Superior temporal gyrus (tissue), 1 donor: ENCODE data around the gene AP4E1.
A peak's percentile ranks its signal among the peaks of the same experiment; 100 is the strongest.
"Not testable (repeated sequence)": the region's sequence is repeated elsewhere in the genome, so short reads cannot be mapped to it uniquely, and the experiment has no call there.

Experiments
- DNase-seq: peaks from one replicate; pipeline ENCODE4 v3.0.0-alpha.2; 2016; ENCODE audit errors: extremely low spot score

The AP4E1 gene

DNA sequence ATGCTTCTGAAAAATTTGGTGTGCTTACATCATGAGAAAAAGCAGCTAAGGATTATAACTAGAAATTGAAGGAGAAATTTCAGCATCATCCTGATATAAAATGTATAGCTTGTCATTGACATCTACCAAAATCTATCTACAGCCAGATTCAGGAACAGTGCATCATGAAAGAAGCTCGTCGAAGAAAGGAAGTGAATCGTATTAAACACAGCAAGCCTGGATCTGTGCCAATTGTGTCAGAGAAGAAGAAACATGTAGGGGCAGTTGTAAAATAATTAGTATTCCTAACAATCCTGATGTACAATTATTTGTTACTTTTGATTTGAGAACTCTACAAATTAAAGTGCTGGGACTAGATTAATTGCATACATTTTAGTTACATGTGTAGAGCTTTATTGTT, 37.2 kb downstream of the AP4E1 start:
- no peak for DNase-seq

DNA sequence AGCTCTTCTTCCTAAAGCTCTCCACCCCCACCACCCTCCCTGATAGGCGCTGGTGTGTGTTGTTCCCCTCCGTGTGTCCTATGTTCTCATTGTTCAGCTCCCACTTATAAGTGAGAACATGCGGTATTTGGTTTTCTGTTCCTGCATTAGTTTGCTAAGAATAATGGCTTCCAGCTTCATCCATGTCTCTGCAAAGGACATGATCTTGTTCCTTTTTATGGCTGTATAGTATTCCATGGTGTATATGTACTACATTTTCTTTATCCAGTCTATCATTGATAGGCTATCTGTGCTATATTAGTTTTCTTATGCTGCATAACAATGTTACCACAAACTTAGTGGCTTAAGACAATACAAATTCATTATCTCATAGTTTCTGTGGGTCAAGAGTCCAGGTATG, 42.3 kb downstream of the AP4E1 start:
- DNase-seq, result not testable (repeated sequence)

DNA sequence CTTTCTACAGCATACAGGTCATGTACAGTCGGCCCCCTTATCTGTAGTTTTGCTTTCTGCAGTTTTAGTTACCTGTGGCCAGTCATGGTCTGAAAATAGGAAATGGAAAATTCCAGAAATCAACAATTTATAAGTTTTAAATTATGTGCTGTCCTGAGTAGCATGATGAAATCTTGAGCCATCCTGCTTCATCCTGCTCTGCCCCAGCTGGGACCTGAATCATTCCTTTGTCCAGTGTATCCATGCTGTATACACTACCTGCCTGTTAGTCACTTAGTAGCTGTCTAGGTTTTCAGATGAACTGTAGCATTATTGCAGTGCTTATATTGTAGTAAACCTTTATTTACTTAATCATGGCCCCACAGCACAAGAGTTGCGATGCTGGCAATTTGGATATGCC, 44.8 kb downstream of the AP4E1 start:
- DNase-seq, result no peak

DNA sequence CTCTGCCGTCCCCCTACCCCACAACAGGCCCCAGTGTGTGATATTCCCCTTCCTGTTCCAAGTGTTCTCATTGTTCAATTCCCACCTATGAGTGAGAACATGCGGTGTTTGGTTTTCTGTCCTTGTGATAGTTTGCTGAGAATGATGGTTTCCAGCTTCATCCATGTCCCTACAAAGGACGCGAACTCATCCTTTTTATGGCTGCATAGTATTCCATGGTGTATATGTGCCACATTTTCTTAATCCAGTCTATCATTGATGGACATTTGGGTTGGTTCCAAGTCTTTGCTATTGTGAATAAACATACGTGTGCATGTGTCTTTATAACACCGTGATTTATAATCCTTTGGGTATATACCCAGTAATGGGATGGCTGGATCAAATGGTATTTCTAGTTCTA, 46.4 kb downstream of the AP4E1 start:
- DNase-seq, result not testable (repeated sequence)

DNA sequence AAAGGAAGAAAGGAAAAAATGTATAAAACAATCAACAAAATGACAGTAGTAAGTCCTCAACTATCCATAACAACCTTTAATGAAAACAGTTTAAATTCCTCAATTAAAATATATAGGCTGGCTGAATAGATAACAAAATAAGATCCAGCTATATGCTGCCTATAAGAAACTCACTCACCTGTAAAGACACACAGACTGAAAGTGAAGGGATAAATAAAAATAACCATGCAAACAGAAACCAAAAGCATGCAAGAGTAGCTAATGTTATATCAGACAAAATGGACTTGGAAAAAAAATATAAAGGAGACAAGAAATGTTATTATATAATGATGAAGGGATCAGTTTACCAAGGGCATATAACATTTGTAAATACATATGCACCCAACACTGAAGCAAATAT, 51.2 kb downstream of the AP4E1 start:
- no peak for DNase-seq

DNA sequence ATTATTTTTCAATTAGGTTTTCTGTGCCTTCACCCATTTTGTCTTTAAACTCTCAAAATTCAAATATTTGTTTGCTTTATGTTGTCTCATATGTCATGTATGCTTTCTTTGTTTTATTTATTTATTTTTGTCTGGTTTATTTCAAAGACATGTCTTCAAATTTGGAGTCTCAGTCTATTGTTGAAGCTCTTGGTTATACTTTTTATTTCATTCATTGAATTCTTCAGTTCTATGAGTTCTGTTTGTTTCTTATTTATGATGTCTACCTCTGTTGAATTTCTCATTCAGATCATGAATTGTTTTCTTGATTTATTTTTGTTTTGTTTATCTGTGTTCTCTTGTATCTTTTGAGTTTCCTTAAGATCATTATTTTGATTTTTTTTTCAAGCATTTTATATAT, 55.6 kb downstream of the AP4E1 start:
- no peak for DNase-seq

DNA sequence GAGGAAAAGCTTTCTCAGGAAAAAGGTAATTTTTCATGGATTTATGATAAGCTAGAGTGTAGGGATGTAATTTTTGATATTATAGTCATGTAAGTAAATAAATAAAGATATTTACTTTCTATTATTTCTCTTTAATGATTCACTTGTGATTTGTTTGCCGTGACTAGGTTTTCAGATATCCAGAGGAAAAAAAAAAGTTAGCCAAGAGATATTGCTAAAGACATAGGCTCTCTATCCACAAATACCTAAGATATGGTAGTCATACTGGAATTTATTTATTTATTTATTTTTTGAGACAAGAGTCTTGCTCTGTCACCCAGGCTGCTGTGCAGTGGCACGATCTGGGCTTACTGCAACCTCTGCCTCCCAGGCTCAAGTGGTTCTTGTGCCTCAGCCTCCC, 59.9 kb downstream of the AP4E1 start:
- DNase-seq, result no peak

DNA sequence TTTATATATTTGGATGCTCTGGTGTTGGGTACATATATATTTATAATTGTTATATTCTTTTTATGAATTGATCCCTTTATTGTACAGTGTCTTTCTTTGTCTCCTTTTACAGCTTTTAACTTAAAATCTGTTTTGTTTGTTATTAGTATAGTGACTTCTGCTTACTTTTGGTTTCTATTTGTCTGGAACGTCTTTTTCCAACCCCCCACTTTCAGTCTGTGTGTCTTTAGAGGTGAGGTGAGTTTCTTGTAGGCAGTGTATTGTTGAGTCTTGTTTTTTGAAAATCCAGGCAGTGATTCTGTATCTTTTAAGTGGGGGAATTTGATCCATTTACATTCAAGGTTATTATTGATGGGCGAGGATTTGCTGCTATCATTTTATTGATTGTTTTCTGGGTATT, 62.0 kb downstream of the AP4E1 start:
- no peak for DNase-seq

DNA sequence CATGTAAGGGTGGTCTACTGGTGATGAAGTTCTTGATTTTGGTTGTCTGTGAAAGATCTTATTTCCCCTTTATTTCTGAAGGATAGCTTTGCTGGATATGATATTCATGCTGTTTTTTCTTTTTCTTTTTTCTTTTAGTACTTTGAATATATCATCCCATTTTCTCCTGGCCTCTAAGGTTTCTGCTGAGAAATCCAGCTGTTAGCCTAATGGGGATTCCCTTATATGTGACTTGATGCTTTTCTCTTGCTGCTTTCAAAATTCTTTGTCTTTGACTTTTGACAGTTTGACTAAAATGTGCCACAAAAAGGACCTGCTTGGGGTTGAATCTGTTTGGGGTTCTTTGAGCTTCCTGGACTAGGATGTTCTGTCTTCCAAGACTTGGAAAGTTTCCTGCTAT, 62.6 kb downstream of the AP4E1 start:
- no peak for DNase-seq

DNA sequence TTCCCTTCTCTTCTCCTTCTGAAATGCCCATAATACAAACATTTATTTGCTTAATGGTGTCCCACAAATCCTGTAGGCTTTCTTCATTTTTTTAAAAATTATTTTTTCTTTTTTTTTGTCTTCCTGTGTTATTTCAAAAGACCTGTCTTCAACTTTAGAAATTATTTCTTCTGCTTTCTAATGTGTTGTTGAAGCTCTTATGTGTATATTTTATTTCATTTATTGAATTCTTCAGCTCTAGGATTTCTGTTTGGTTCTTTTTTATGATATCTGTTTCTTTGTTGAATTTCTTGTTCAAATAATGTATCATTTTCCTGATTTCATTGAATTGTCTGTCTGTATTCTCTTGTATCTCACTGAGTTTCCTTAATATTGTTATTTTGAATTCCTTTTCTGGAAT, 63.1 kb downstream of the AP4E1 start:
- DNase-seq, result no peak

DNA sequence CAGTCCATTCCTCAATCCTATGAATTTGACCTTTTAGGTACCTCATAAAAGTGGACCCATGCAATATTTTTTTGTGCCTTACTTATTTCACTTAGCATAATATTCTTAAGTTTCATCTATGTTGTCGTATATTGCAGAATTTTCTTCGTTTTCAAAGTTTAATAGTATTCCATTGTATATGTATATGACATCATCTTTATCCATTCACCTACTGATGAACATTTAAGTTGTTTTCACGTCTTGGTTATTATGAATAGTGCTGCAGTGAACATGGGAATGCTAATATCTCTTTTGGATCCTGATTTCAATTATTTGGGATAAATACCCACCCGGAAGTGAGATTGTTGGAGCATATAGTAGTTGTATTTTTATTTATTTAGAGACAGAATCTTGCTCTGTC, 65.1 kb downstream of the AP4E1 start:
- DNase-seq, result no peak

DNA sequence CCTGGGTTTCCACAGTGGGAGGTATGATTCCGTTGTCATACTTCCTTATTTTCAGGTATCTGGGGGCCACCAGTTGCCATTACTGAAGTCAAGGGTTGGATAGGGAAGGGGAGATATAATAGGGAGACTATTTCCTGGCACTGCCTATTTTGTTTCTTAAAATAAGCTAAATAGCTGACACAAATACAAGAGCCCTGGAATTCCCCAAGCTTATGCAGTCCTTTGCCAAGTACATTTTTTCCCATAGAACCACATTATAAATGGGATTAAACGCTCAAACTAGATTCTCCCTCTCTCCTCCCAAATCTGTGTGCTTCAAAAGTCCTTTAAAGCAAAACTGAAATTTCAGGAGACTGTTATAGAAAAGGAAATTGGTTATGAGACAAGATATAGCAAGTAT, 68.7 kb downstream of the AP4E1 start:
- no peak for DNase-seq

DNA sequence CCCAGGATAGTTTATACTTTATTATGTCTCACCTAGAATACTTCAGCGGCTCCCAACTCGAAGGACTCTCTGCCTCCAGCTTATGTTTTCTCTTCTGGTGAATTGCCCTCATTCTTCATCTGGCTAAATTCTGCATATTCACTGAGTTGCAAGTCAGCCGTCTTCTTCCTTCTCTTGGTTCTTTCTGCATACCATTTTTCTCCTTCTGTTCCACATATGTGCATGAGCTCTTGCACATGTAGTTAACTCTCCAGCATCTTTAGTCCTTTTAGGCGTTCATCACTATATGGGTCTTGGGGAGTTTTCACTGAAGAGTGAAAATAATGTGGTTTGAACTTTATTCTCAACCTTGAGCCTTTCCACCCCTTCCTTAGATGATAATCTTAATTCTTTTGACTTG, 70.1 kb downstream of the AP4E1 start:
- DNase-seq, result no peak

DNA sequence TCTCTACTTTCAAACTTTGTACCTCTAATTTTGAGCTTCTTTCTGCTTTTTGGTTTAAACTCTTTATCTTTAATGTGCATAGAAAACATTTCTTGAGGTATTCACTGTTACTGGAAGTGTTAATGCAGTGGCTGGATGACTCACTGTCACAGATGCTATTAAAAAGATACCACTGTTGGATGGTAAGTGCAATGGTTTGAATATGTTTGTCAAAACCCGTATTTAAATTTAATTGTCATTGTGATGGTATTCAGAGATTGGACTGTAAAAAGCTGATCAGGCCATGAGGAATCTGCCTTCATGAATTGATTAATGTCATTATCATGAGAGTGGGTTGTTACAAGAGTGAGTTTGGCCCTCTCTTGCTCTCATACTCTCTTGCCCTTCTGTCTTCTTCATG, 70.6 kb downstream of the AP4E1 start:
- peak; percentile 20 for DNase-seq

DNA sequence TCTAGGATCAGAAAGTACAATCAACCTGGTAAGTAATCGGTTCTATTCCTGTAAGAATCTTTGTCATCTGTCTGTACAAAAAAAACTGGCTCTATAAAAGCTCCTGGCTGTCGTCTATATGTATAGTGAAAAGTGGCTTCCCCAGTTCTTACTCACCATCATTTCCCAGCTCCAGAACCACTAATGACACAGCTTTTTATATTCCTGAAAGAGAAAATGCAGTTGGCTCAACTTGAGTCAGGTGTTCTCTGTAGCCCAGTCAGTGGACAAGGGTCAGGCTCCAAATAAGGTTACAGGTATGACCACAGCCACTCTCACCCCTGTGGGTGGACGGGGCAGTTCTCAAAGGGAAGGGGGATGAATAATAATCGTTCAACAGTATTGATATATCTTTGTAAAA, 85.1 kb downstream of the AP4E1 start:
- DNase-seq, result no peak

DNA sequence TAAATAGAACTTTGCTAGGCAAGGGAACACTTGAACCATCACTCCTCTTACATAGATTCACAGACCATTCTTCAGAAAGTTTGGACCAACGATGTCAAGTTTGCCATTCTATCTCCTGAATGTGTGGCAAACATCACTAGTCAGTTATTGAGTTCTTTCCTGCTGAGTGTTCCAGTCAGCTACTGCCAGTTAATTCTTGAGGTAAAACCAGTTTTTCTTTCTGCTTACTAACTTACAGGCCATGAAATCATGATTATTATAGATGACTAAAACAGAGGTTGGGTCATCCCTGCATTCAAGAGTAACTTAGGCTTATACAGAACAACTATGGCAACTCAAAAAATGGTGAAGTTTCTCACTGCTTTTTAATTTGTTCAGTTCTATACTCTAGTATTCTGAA, 88.2 kb downstream of the AP4E1 start:
- DNase-seq, result no peak

DNA sequence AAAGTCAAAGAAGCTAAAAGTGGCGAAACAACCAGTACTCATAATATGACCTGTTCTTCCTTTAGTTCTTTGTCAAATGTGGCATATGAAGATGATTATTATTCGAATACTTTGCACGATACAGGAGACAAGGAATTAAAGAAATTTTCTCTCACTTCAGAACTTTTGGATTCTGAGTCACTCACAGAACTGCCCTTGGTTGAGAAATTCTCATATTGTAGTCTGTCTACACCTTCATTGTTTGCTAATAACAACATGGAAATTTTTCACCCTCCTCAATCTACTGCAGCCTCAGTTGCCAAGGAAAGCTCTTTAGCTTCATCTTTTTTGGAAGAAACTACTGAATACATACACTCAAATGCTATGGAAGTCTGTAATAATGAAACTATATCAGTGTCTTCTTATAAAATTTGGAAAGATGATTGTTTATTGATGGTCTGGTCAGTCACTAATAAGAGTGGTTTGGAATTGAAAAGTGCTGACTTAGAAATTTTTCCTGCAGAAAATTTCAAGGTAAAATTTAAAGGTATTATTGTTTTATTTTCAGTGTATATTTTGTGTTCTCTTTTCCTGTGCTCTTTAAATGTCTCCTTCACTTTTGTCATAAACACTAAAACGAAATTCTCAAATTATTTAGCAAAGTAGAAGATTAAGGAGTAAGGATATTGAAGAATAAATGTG, 89.0 kb downstream of the AP4E1 start:
- DNase-seq, result no peak

DNA sequence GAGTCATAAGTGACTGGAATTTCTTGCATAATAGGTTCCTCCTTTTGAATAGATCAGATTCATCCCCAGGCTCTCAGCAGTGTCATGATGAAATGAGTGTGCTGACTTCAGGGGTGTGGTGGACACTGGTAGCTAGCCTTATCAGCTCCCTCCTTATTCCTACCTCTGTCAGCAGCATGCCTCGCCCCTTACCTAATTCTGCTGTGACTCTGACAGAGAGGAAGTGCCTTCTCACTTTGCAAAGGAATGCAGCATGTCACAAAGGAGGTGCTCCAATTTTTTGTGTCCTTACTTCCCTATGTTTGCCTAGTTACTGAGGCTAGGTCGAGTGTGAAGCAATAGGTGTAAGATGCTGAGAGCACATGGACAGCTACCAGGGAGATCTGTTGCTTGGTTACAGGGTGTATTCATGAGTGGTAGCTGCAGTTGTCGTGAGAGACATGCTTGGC, 95.6 kb downstream of the AP4E1 start:
- no peak for DNase-seq

DNA sequence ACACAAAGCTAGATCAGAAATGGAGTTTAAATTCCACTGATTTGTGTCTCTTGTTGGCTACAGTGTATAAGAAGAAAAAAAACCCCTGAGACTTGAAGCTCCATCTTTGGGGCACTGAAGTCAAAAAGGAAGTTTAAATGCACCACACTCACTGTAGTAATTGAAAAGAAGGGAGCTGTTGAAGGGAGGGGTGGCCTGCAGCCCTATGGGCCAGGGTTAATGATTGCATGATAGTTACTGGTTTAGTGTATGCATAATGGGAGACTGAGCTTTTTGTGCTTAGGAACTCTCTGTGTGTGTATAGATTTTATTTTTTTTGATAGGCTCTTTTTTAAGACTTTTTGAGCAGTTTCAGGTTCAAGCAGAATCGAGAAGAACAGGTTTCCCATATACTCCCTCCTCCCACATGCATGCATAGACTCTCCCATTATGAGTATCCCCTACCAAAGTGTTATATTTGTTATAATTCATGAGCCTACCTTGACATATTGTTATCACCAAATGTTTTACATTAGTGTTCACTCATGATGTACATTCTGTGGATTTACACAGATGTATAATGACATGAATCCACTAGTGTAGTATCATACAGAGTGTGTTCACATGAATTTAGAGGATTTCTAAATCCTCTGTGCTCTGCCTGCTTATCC, 98.0 kb downstream of the AP4E1 start:
- no peak for DNase-seq

DNA sequence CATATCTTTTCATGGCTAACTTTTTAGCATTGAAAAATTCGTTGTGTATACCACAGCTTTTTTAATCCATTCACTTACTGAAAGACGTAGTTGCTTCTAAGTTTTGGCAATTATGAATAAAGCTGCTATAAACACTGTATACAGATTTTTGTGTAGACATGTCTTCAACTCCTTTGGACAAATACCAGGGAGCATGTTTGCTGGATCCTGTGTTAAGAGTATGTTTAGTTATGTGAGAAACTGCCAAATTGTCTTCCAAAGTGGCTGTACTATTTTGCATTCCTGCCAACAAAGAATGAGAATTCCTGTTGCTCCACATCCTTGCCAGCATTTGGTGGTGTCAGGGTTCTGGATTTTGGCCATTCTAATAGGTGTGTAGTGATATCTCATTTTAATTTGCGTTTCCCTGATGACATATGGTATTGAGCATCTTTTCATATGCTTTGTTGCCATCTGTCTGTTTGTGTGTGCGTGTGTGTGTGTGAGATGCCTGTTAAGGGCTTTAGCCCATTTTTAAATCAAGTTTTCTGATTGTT, 98.7 kb downstream of the AP4E1 start:
- no peak for DNase-seq

DNA sequence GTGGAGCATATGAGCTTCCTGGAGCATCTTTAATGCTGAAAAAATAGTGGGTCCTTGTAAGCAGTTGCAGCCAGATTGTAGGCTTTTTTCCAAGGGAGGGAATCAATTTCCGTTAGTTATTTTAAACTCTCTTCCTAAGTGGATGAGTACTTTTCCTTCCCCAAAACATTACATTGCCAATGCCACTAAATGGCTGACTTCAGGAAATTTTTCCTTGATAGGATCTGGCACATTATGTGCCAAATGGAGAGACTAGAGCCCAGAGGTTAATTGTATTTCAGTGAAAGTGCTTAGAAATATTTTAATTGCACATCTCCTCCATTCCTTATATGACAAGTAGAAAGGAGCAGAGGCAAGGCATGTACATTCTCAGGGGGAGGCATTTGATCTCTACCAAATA, 102.7 kb downstream of the AP4E1 start:
- DNase-seq, result no peak

DNA sequence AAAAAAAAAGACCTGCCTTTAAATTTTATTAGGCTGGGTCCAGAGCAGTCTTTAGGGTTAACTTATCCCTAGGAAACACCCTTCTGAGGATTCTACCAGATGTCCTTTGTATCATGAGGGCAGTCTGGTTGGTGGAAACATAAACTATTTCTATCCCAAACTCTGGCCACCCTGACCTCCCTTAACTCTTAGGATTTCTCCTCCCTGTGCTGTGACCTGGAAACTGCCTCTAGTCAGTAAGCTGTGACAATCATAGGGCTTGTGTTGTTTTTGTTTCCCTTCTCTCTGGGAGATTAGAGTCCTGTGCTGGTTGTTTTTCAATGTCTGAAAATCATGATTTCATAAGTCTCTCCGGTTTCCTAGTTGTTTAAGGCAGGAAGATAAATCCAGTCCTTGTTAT, 108.1 kb downstream of the AP4E1 start:
- DNase-seq, result no peak

DNA sequence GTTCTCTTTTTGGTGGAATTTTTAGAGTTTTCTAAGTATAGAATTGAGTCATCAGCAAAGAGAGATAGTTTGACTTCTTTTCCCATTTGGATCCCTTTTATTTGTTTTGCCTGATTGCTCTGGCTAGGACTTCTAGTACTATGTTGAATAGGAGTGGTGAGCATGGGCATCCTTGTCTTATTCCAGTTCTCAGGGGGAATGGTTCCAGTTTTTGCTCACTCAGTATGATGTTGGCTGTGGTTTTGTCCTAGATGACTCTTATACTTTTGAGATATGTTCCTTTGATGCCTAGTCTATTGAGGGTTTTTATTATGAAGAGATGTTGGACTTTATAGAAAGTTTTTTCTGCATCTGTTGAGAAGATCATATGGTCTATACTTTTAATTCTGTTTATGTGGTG, 113.7 kb downstream of the AP4E1 start:
- peak; percentile 15 for DNase-seq

DNA sequence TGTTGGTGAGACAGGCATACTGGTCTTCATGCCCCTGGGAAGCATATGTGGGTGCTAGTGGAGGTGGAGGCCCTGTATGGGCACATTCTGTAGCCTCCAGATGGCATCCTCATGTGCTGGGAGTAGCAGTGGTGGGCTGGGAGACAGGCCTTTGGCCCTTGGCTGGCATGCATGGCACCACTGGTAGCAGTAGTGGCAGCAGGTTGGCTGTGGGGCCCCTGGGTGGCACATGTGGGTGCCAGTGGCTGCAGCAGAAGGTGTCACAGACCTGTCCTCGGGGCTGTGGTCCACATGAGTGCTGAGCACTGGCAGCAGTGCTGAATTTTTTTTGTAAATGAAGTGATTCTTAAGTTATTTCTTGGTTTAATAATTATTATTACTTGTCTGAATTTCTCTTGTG, 115.0 kb downstream of the AP4E1 start:
- DNase-seq, result no peak
